ENCODE measurements around the gene ARL11.

DNA sequence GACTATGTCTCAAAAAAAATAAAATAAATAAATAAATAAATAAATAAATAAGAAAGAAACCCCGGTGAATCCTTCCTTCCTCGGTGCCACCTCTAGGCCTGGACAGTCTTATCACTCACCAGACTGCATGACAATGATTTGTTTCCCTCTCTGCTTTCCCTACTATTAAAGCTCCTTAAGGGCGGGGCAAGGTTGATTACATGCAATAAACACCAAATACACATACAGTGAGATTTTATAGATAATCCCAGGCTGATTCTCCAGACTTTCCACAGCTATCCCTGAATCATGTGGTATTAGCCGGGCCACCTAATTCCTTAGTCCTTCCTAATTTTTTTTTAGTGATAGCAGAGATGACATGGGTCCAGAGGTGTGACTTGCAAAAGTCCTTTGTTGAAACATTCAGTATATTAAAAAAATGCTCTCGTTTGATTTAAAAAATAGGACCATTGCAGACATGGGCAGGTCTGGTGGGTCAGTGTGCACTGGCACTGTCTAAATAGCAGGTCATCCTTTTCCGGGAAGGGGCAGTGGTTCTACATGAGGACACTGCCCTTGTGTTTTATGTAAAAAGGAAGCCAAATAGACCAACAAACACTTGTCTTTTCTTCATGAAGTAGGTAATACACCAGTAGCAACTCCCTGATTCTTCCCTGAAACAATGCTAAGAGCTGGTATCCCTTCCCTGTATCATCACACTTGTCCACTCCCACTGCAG, 48.4 kb downstream of the ARL11 start:
- TF ChIP-seq, protein P1, sequence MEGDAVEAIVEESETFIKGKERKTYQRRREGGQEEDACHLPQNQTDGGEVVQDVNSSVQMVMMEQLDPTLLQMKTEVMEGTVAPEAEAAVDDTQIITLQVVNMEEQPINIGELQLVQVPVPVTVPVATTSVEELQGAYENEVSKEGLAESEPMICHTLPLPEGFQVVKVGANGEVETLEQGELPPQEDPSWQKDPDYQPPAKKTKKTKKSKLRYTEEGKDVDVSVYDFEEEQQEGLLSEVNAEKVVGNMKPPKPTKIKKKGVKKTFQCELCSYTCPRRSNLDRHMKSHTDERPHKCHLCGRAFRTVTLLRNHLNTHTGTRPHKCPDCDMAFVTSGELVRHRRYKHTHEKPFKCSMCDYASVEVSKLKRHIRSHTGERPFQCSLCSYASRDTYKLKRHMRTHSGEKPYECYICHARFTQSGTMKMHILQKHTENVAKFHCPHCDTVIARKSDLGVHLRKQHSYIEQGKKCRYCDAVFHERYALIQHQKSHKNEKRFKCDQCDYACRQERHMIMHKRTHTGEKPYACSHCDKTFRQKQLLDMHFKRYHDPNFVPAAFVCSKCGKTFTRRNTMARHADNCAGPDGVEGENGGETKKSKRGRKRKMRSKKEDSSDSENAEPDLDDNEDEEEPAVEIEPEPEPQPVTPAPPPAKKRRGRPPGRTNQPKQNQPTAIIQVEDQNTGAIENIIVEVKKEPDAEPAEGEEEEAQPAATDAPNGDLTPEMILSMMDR (IDR thresholded peaks at IDR 0.05) = no peak
- TF ChIP-seq POLR2A (IDR thresholded peaks at IDR 0.05) = no peak

All from Peyer's patch (tissue), 4 donors.